Measurements from ENCODE around the gene ZNF839. TPM values are rescaled to one million over a fixed set of nuclear protein-coding genes. Genes with fewer than 3 reads are reported as not detected.

The ZNF839 gene
- total RNA-seq, 3 donors from 2014 or later: 8.5 to 16.8 (median 15.4) TPM

- no peak for DNase-seq (ENCODE audit: low spot score in 2 of 2)
- H3K27ac ChIP-seq: no peak overlapping the region
- H3K27me3 ChIP-seq: no peaks in the 10 kb centered on the region
- no peak overlapping the region for H3K4me3 ChIP-seq
- H3K4me1 ChIP-seq: no peaks in the 10 kb centered on the region
- no peak for TF ChIP-seq POLR2AphosphoS5 (IDR thresholded peaks at IDR 0.05)
- no peak for TF ChIP-seq CTCF (IDR thresholded peaks at IDR 0.05)
- no peak for TF ChIP-seq POLR2A (IDR thresholded peaks at IDR 0.05)
- no peaks in the 10 kb centered on the region for H3K9me3 ChIP-seq
- H3K36me3 ChIP-seq: no peaks in the 10 kb centered on the region
- intact Hi-C loops (cut with DNase I; ENCODE audit: low total_unique reads): no loop called here
Observed at GRCh38 chr14:102333795-102334705, 14.5 kb downstream of the ZNF839 start.

GRCh38 chr14:102335163-102335562 is 15.6 kb downstream of the ZNF839 start:
- H3K27me3 ChIP-seq: no peaks in the 10 kb centered on the region
- no peaks in the 10 kb centered on the region for H3K36me3 ChIP-seq
- DNase-seq (ENCODE audit: low spot score in 2 of 2): no peak
- no peak overlapping the region for H3K27ac ChIP-seq
- H3K4me1 ChIP-seq: no peaks in the 10 kb centered on the region
- H3K4me3 ChIP-seq: no peak overlapping the region
- intact Hi-C loops (cut with DNase I; ENCODE audit: low total_unique reads): no loop called here
- TF ChIP-seq POLR2A (IDR thresholded peaks at IDR 0.05) (no peak), POLR2AphosphoS5 (IDR thresholded peaks at IDR 0.05) (no peak), CTCF (IDR thresholded peaks at IDR 0.05) (no peak)
- no peaks in the 10 kb centered on the region for H3K9me3 ChIP-seq

GRCh38 chr14:102338724-102339123 is 19.2 kb downstream of the ZNF839 start:
- intact Hi-C loops (cut with DNase I; ENCODE audit: low total_unique reads): no loop called here
- Histone ChIP-seq H3K4me1 (no peaks in the 10 kb centered on the region), H3K27ac (no peak overlapping the region), H3K27me3 (no peaks in the 10 kb centered on the region), H3K36me3 (no peaks in the 10 kb centered on the region), H3K9me3 (no peaks in the 10 kb centered on the region), H3K4me3 (no peak overlapping the region)
- no peak for TF ChIP-seq POLR2AphosphoS5 (IDR thresholded peaks at IDR 0.05)
- no peak for TF ChIP-seq POLR2A (IDR thresholded peaks at IDR 0.05)
- TF ChIP-seq CTCF (IDR thresholded peaks at IDR 0.05): no peak
- no peak for DNase-seq (ENCODE audit: low spot score in 2 of 2)

- no peak for DNase-seq (ENCODE audit: low spot score in 2 of 2)
- Histone ChIP-seq H3K4me3 (no peak overlapping the region), H3K9me3 (no peaks in the 10 kb centered on the region), H3K27ac (no peak overlapping the region), H3K4me1 (no peaks in the 10 kb centered on the region), H3K27me3 (no peaks in the 10 kb centered on the region), H3K36me3 (no peaks in the 10 kb centered on the region)
- intact Hi-C loops (cut with DNase I; ENCODE audit: low total_unique reads): no loop called here
- TF ChIP-seq POLR2AphosphoS5 (IDR thresholded peaks at IDR 0.05) (no peak), POLR2A (IDR thresholded peaks at IDR 0.05) (no peak), CTCF (IDR thresholded peaks at IDR 0.05) (no peak)
Observed at GRCh38 chr14:102341566-102341965, 22.0 kb downstream of the ZNF839 start.

- no peak overlapping the region for H3K27ac ChIP-seq
- no peaks in the 10 kb centered on the region for H3K4me1 ChIP-seq
- no peak overlapping the region for H3K4me3 ChIP-seq
- H3K27me3 ChIP-seq: no peaks in the 10 kb centered on the region
- intact Hi-C loops (cut with DNase I; ENCODE audit: low total_unique reads): no loop called here
- no peaks in the 10 kb centered on the region for H3K9me3 ChIP-seq
- DNase-seq (ENCODE audit: low spot score in 2 of 2): no peak
- no peak for TF ChIP-seq POLR2A (IDR thresholded peaks at IDR 0.05)
- TF ChIP-seq CTCF (IDR thresholded peaks at IDR 0.05): no peak
- TF ChIP-seq POLR2AphosphoS5 (IDR thresholded peaks at IDR 0.05): no peak
- no peaks in the 10 kb centered on the region for H3K36me3 ChIP-seq
Observed at GRCh38 chr14:102342238-102342637, 22.7 kb downstream of the ZNF839 start.

Measured in breast epithelium (tissue), 4 donors.